IMR-90 (cell line): ENCODE measurements around the gene TIE1.

Experiments used
- BHLHE40 ChIP-seq: fragments of 150-350 bp; IDR thresholded peaks from 2 replicates; pipeline ENCODE4 v1.6.1; 2016; ENCODE audit warnings: mild to moderate bottlenecking, low read depth, low read length
- CEBPB ChIP-seq: IDR thresholded peaks from 2 replicates; pipeline ENCODE4 v1.6.1; 2012; ENCODE audit warnings: low read depth, low read length, improper control_type of control experiment
- CHD1 ChIP-seq: IDR thresholded peaks from 2 replicates; pipeline ENCODE4 v1.6.1; 2012; ENCODE audit warnings: low read depth, low read length, improper control_type of control experiment
- FOS ChIP-seq: fragments of 150-350 bp; IDR thresholded peaks from 2 replicates; pipeline ENCODE4 v1.6.1; 2016; ENCODE audit warnings: low read depth, low read length
- POLR2A ChIP-seq: IDR thresholded peaks from 2 replicates; pipeline ENCODE4 v1.6.1; 2012; ENCODE audit warnings: mild to moderate bottlenecking, low read depth, low read length
- RAD21 ChIP-seq: IDR thresholded peaks from 2 replicates; pipeline ENCODE4 v1.6.1; 2012; ENCODE audit warnings: low read length, improper control_type of control experiment
- RCOR1 ChIP-seq: IDR thresholded peaks from 2 replicates; pipeline ENCODE4 v1.6.1; 2012; ENCODE audit warnings: mild to moderate bottlenecking, low read length, improper control_type of control experiment; ENCODE audit not compliant: insufficient replicate concordance
- RFX5 ChIP-seq: IDR thresholded peaks from 2 replicates; pipeline ENCODE4 v1.8.0; 2012; ENCODE audit warnings: low read depth, mild to moderate bottlenecking, low read length, moderate library complexity
- TF ChIP-seq, protein P1 (sequence below): conservative IDR thresholded peaks from 2 replicates; pipeline ENCODE4 v1.5.1; 2012; ENCODE audit warnings: mild to moderate bottlenecking, low read depth, low read length, improper control_type of control experiment
- TF ChIP-seq, protein P2 (sequence below): fragments of 150-350 bp; IDR thresholded peaks from 2 replicates; pipeline ENCODE4 v1.6.1; 2016; ENCODE audit warnings: low read depth, mild to moderate bottlenecking, low read length, moderate library complexity, borderline replicate concordance

DNA sequence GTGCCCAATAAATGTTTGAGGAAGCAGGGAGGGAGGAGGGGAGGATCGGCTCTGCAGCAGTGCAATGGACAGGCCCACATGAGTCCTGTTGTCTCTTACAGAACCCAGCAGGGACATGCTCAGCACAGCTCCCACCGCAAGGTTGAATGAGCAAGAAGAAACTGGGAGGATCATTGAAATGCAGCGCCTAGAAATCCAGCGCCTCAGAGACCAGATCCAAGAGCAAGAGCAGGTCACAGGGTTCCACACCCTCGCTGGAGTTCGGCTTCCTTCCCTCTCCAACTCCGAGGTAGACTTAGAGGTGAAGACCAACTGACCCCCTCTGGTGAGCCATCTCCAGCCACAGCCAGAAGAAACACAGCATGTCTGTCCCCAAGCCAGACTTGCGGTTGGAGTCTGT lies 46.9 kb upstream of the TIE1 start:
- no peak for TF ChIP-seq POLR2A
- TF ChIP-seq, protein P1, sequence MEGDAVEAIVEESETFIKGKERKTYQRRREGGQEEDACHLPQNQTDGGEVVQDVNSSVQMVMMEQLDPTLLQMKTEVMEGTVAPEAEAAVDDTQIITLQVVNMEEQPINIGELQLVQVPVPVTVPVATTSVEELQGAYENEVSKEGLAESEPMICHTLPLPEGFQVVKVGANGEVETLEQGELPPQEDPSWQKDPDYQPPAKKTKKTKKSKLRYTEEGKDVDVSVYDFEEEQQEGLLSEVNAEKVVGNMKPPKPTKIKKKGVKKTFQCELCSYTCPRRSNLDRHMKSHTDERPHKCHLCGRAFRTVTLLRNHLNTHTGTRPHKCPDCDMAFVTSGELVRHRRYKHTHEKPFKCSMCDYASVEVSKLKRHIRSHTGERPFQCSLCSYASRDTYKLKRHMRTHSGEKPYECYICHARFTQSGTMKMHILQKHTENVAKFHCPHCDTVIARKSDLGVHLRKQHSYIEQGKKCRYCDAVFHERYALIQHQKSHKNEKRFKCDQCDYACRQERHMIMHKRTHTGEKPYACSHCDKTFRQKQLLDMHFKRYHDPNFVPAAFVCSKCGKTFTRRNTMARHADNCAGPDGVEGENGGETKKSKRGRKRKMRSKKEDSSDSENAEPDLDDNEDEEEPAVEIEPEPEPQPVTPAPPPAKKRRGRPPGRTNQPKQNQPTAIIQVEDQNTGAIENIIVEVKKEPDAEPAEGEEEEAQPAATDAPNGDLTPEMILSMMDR = no peak
- TF ChIP-seq RCOR1 = no peak
- no peak for TF ChIP-seq CHD1
- TF ChIP-seq CEBPB = no peak
- TF ChIP-seq, protein P2, sequence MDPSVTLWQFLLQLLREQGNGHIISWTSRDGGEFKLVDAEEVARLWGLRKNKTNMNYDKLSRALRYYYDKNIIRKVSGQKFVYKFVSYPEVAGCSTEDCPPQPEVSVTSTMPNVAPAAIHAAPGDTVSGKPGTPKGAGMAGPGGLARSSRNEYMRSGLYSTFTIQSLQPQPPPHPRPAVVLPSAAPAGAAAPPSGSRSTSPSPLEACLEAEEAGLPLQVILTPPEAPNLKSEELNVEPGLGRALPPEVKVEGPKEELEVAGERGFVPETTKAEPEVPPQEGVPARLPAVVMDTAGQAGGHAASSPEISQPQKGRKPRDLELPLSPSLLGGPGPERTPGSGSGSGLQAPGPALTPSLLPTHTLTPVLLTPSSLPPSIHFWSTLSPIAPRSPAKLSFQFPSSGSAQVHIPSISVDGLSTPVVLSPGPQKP = no peak
- no peak for TF ChIP-seq RAD21
- no peak for TF ChIP-seq FOS
- no peak for TF ChIP-seq RFX5
- no peak for TF ChIP-seq BHLHE40
